A673 (cell line): Measurements from ENCODE around the gene ZDHHC22. TPM values are rescaled to one million over a fixed set of nuclear protein-coding genes. Genes with fewer than 3 reads are reported as not detected.

Experiments
- BruUV-seq: library from RNA; stranded (reverse); fragments of 400-500 nt; replicated peaks from 2 replicates; lab custom pipeline; 2021; lab: Mats Ljungman, UMichigan
- CTCF ChIA-PET: fragments of 300-600 bp; sonication (Branson Sonifier 250); formaldehyde crosslinking; loops from one replicate; lab custom pipeline; 2022; ENCODE audit warnings: antibody characterized with exemption; lab: Charles Lee
- POLR2A ChIA-PET: fragments of 300-600 bp; sonication (Branson Sonifier 250); formaldehyde crosslinking; loops from one replicate; lab custom pipeline; 2022; ENCODE audit warnings: antibody characterized with exemption; ENCODE audit not compliant: low non-redundant PET; lab: Charles Lee
- DNase-seq: peaks from one replicate; pipeline ENCODE4 v3.0.0-alpha.2; 2015; ENCODE audit warnings: low spot score
- H3K27ac ChIP-seq: fragments of 200-600 bp; sonication (generic); 2 replicates; pipeline ENCODE4 v1.5.1; 2016; ENCODE audit warnings: mixed run types, low read depth, mild to moderate bottlenecking, mixed read lengths, antibody characterized with exemption, low read length; ENCODE audit not compliant: poor library complexity, severe bottlenecking
- H3K27me3 ChIP-seq: fragments of 200-600 bp; sonication (generic); replicated peaks from 2 replicates; pipeline ENCODE4 v1.6.1; 2017; ENCODE audit warnings: mixed run types, low read depth, mild to moderate bottlenecking, mixed read lengths, antibody characterized with exemption, low read length; ENCODE audit not compliant: insufficient read depth, poor library complexity
- H3K36me3 ChIP-seq: fragments of 200-600 bp; sonication (generic); 2 replicates; pipeline ENCODE4 v1.6.1; 2016; ENCODE audit warnings: mixed run types, mild to moderate bottlenecking, mixed read lengths, antibody characterized with exemption, low read length; ENCODE audit not compliant: insufficient read depth, poor library complexity, severe bottlenecking
- H3K4me1 ChIP-seq: fragments of 200-600 bp; sonication (generic); 2 replicates; pipeline ENCODE4 v1.6.1; 2017; ENCODE audit warnings: mixed run types, mild to moderate bottlenecking, mixed read lengths, antibody characterized with exemption, low read length; ENCODE audit not compliant: insufficient read depth, poor library complexity, severe bottlenecking
- H3K4me3 ChIP-seq: fragments of 200-600 bp; sonication (generic); 2 replicates; pipeline ENCODE4 v1.5.1; 2016; ENCODE audit warnings: low read depth, mixed run types, mild to moderate bottlenecking, mixed read lengths, low read length; ENCODE audit not compliant: poor library complexity, severe bottlenecking
- H3K9me3 ChIP-seq: fragments of 200-600 bp; sonication (generic); 2 replicates; pipeline ENCODE4 v1.6.1; 2016; ENCODE audit warnings: mixed run types, low read depth, mild to moderate bottlenecking, mixed read lengths, antibody characterized with exemption, low read length; ENCODE audit not compliant: poor library complexity, severe bottlenecking
- EZH2 ChIP-seq: fragments of 200-600 bp; sonication (generic); IDR thresholded peaks from 2 replicates; pipeline ENCODE4 v1.6.1; 2017; ENCODE audit warnings: borderline replicate concordance, low read depth, mild to moderate bottlenecking, mixed read lengths, antibody characterized with exemption, low read length; ENCODE audit not compliant: poor library complexity, severe bottlenecking
- intact Hi-C: fragments of 100-400 bp; cut with micrococcal nuclease; formaldehyde crosslinking; loops from one replicate; pipeline ENCODE4 v1.10.0; 2022; ENCODE audit not compliant: unreplicated experiment
- total RNA-seq: library from RNA; stranded (reverse); gene quantifications from 2 replicates; pipeline ENCODE4 v1.2.3, GENCODE V29; 2021
- TF ChIP-seq, protein P1 (sequence below): fragments of 300-800, 200-600 bp; sonication (generic); conservative IDR thresholded peaks from 2 replicates; pipeline ENCODE4 v1.5.1; 2017; ENCODE audit warnings: low read depth, mild to moderate bottlenecking, antibody characterized with exemption, low read length, moderate library complexity, mixed read lengths

ZDHHC22 gene
- total RNA-seq, 1 experiment from 2014 or later, result 0.60 TPM

DNA sequence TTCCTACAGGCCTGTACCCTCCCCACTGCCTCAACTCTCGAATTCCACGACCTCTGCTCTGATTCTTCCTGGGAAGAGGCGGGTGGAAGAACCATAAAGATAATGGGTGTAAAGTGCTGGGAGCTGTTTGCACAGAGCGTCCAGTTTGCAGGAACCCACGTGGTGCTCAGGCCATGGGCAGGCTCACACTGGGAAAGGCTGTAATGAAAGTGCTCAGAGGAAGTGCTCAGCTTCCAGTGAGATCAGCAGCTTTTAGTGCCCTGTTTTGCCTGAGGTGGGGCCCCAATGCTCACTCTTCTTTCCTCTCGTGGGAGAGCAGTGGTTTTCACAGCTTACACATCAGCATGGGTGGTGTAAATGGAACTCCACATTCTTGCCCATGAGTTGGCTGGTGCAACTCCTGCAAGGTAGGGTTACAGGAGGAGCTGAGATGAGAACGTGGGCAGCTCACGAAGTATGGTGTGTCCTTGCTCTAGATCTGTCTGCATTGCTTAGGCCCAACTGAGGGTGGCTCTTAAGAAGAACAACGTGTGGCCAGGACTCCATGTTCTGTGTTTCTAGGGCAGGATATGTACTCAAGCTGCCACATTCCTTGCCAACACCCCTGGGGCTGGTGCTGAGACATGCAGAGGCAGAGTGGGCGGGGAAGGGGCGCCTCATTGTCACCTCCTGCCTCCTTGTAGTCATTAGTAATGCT is 43.0 kb upstream of the ZDHHC22 start:
- Histone ChIP-seq H3K4me3 (no peak overlapping the region), H3K4me1 (peaks cover 7% of the 10 kb centered on the region), H3K36me3 (no peaks in the 10 kb centered on the region), H3K27ac (no peak overlapping the region), H3K9me3 (no peaks in the 10 kb centered on the region), H3K27me3 (peaks cover 9% of the 10 kb centered on the region)
- intact Hi-C loops, result no loop called here
- no peak for DNase-seq
- TF ChIP-seq, protein P1, sequence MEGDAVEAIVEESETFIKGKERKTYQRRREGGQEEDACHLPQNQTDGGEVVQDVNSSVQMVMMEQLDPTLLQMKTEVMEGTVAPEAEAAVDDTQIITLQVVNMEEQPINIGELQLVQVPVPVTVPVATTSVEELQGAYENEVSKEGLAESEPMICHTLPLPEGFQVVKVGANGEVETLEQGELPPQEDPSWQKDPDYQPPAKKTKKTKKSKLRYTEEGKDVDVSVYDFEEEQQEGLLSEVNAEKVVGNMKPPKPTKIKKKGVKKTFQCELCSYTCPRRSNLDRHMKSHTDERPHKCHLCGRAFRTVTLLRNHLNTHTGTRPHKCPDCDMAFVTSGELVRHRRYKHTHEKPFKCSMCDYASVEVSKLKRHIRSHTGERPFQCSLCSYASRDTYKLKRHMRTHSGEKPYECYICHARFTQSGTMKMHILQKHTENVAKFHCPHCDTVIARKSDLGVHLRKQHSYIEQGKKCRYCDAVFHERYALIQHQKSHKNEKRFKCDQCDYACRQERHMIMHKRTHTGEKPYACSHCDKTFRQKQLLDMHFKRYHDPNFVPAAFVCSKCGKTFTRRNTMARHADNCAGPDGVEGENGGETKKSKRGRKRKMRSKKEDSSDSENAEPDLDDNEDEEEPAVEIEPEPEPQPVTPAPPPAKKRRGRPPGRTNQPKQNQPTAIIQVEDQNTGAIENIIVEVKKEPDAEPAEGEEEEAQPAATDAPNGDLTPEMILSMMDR, result no peak
- TF ChIP-seq EZH2, result no peak
- POLR2A ChIA-PET, result no interaction called here
- CTCF ChIA-PET, result no interaction called here
- BruUV-seq, result no TSS peak

DNA sequence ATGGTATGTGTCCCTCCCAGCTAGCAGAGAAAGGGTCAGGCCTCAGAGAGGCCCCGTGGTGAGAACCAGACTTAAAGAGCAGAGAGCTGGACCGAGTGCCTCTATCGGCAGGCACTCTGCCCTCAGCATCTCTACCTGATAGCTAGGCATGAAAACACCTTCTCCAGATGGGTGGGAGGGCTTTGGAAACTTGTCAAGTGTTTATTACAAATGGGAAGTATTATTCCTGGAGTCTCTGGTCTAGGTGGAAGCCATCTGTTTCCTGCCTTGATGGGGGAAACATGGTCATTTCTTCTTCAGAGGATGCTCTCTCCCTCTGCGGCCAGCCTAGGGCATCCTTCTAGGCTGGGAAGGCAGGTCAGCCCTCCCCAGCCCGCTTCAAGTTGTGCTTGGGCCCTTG is 42.3 kb upstream of the ZDHHC22 start:
- BruUV-seq, result no TSS peak
- Histone ChIP-seq H3K27me3 (peaks cover 2% of the 10 kb centered on the region), H3K4me3 (no peak overlapping the region), H3K36me3 (no peaks in the 10 kb centered on the region), H3K4me1 (peaks cover 7% of the 10 kb centered on the region), H3K27ac (no peak overlapping the region), H3K9me3 (no peaks in the 10 kb centered on the region)
- no peak for DNase-seq
- intact Hi-C loops, result no loop called here
- ChIA-PET CTCF (no interaction called here), POLR2A (no interaction called here)
- TF ChIP-seq, protein P1, result no peak
- no peak for TF ChIP-seq EZH2

DNA sequence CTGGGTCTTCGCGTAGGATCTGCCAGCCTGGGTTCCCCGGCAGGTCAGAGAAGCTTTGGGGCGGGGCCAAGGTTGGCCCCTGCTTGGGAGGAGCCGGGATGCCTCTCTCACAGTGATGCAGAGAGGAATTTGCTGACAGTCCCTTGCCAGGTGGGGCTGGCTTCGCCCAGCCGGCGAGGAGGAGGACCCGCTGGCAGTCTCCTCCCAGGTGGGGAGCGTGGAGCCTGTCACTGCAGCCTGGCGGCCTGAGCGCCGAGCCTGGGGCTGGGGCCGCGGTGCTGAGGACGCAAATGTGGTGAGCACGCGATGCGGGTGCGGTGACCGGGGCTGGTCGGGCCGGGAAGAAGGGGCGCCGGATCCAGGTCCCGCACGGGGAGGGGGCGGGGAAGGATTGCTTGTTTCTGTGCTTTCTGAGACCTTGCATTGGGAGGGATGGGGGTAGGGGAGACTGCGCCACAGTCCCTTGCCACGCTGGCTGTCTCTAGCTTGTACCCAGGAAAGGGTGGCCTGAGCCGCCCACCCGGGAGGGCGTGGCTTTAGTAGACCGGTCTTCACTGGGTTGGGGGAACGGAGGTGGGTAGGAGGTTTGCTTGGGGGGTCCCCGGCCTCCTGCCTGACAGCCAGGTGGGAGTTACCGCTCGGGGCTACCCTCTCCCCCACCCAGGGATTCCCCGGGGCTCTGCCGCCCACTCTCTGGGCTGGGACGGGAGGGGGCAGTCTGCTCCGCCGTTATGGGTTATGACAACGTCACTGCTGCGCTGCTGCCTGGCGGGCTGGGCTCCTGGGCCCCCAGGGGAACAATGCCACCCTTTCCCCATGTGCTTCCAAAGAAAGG is 40.2 kb upstream of the ZDHHC22 start, which contains the start of gene TMEM63C:
TMEM63C (plus strand) TSS at position 196 of the 835 bp plus-strand sequence. CDS start 37,016 bp downstream, outside the sequence.
- Histone ChIP-seq H3K4me1 (peaks cover 7% of the 10 kb centered on the region), H3K9me3 (no peaks in the 10 kb centered on the region), H3K36me3 (no peaks in the 10 kb centered on the region), H3K27me3 (no peaks in the 10 kb centered on the region), H3K4me3 (peak within 1 kb of the TSS; percentile 49), H3K27ac (no peak within 1 kb of the TSS)
- DNase-seq, result peak; percentile 80
- BruUV-seq, result no TSS peak
- ChIA-PET CTCF (no interaction called here), POLR2A (interaction anchor here (0.6 kb wide), 1 partner anchor 70 kb away, joined by 8 read pairs; no protein-coding TSS in a partner anchor)
- intact Hi-C loops, result no loop called here
- TF ChIP-seq EZH2, result no peak
- TF ChIP-seq, protein P1, result no peak
